HG03135 (cell line): ENCODE data around the gene FOXP1.
"Not testable (repeated sequence)": the region's sequence is repeated elsewhere in the genome, so short reads cannot be mapped to it uniquely, and the experiment has no call there.

ENCODE experiments used
- ATAC-seq: cut with Tn5 transposase; IDR thresholded peaks from one replicate; pipeline ENCODE4 v1.9.1; 2021; ENCODE audit warnings: mild to moderate bottlenecking, moderate library complexity; ENCODE audit not compliant: unreplicated experiment

FOXP1 gene

GRCh38 chr3:70975981-70976380, 607.5 kb downstream of the FOXP1 start:
- not testable (repeated sequence) for ATAC-seq

DNA sequence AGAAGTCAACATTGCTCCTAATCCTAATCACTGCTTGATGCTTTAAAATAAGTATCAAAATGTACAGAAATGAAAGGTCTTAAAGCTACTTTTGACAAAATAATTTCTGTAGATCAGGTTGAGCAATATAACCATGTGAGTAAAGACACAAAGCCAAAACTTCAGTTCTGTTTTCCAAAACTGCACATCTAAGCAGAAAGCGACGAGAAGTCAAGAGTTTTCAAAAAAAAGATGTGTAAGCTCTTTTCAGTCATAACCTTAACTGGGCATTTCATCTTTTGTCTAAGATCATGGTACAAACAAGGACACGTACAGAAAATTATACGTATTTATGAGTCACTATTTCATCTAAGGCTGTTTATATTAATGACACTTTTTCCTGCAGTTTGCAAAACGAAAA, 608.8 kb downstream of the FOXP1 start:
- ATAC-seq: no peak

DNA sequence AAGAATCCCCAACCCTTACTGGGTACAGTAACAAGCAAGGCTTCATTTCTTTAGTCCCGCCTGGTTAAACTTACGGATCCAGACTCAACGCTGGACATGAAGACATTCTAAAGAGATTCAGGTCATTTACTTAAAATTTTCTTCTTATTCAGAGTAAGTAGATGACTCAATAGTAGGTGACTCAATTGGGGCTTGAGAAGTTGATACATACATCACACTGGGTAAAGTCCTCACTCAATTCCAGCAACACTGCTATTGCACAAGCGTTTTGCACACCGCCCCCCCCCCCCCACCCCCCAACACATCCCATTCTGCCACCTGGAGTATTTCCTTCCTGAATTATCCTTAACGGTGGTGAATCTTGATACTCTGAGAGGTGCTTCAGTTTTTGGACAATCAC, 610.0 kb downstream of the FOXP1 start:
- ATAC-seq: no peak

- ATAC-seq: no peak
These were observed 610.7 kb downstream of the FOXP1 start for GRCh38 chr3:70972855-70973254.

DNA sequence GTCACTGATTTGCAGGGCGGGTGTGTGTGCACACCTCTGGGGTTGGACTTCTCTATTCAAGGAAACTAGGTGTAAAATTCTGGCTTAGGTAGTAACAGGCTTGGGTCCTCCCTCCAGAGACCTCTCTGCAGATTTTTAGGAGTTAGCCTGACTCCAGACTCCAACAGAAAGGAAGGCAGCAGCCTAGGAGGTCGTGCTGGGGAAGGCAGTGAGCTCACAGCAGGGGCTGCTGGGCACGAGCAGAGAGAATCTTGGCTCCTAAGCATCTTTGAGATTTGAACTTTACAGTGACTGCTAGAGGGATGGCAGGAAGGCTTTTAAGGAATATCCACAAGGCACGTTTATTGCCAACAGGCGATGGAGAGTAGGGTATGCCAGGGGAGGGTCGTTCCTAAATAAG, 612.6 kb downstream of the FOXP1 start:
- no peak for ATAC-seq

DNA sequence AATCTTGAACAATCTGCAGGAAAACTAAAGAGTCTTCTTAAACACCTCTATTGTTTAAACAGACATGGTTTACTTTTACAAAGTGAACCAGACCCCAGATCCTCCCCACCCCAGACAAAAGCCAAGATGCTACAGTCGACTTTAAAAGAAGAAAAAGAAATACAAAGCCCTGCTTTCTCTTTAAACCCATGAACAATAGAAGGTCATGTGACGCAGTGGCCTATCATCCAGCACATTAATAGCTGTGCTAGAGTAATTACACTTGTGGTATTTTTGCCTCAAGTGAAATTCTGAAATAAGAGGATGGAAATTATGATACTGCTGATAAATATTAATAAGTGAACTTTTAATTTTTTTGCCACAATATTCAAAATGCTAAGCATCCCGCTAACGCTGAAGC, 613.4 kb downstream of the FOXP1 start:
- ATAC-seq: no peak

DNA sequence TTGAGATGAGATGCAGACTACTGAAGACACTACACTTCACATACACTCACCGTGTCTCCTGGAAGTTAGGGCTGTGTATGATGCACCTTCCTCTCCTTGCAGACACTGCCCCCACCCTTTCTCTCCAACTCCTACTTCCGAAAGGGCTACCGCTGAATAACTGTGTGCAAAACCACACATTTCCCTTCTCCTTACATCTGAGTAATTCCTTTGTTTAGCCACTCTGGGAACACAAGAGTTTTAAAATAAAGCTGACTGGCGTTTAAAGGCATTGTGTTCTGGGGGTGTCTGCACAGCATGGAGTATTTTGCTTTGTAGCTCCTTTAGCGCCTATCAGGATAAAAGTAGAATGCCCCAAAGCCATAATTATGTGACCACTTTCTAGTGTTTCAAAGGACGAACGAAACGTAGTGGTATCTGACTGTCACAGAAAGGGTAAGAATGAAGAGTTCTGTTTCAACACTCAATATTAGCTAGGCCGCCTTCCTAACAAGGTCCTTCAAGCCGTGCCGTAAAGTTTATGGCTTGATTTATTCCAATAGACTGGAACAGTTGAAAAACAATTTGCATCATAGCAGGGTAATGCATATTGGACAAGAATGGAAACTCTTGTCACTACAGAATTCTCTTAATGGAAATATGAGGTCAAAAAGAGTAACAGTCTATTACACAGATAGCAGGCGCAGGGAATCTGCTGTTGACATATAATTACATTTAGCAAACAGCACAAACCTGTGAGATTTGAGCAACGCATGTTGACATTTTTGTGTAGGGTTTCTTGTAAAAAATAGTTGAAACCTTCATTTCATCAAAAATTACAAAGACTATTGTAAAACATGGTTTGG, 619.9 kb downstream of the FOXP1 start:
- no peak for ATAC-seq

GRCh38 chr3:70959506-70960291, 623.8 kb downstream of the FOXP1 start:
- ATAC-seq: no peak

GRCh38 chr3:70952033-70952747, 631.3 kb downstream of the FOXP1 start:
- ATAC-seq: no peak

DNA sequence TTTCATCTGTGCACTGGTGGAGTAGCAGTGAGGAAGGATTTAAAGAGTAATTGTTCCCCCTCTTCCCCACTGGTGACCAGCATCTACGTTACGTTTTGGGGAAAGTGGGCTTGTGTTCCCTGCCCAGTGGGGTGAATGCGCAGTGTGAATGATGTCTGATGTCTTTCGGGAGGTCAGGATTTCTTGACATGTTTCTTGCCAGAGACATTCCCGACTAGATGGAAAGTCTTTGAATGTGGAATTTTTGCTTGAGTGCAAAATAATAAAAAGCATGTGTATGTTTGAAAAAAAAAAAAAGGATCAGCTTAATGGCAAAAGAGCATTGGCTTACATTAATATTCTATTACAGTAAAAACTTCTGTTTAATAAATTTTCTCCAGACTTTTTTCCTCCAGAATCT, 632.2 kb downstream of the FOXP1 start:
- ATAC-seq: no peak

DNA sequence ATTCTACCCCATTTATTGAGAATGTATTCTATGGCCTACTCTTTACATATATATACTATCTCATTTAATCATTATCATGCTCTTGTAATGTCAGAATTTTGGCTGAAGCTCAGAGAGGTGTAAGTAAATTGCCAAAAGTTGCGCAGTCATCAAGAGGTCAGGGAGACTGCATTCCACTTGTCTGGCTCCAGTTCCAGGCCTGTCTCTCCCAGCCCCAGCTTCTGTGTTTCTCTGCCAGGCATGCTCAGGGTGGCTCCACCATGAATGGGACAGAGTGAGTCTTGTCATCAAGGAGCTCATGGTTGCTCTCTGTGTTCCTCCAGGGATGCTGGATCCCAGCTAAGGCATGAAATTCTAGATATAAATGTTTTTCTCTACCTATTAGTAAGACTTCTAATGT, 635.9 kb downstream of the FOXP1 start:
- no peak for ATAC-seq

DNA sequence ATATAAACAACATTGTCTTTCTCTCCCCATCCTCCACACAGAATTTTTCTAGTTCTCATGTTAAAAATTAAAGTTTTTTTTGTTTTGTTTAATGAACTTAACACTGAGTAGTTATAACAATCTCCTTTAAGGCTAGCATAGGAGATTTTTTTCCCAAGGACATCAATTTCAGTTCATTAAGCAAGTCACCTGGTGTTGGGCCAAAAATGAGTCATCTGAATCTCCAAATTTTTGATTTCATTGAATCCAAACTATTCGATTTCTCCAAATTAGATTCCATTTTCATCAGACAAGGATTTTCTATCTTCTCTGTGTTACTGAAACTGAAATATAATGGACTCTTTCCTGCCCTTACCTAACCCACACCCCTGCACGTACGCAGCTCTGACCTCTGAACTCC, 639.6 kb downstream of the FOXP1 start:
- ATAC-seq: no peak

- ATAC-seq: no peak
These were observed 650.3 kb downstream of the FOXP1 start for GRCh38 chr3:70933105-70933810.

DNA sequence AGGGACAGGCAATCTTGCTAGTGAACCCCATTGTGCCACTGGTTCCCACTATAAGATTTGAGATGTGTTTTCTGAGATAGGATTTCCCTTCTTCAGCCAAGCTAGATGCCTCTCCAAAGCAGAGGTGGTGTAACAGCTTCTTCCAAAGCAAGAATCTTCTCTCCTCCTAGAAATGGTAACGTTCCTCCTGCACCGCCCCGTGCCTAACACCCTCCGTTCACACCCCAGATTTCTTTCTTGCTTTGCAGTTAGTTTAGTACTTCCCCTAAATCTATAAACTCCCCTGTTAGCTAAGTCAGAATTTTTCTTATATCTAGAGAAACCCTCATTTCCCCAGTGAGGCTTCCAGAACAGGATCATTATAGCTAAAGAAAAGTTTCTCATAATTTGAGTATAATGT, 653.5 kb downstream of the FOXP1 start:
- ATAC-seq: no peak

DNA sequence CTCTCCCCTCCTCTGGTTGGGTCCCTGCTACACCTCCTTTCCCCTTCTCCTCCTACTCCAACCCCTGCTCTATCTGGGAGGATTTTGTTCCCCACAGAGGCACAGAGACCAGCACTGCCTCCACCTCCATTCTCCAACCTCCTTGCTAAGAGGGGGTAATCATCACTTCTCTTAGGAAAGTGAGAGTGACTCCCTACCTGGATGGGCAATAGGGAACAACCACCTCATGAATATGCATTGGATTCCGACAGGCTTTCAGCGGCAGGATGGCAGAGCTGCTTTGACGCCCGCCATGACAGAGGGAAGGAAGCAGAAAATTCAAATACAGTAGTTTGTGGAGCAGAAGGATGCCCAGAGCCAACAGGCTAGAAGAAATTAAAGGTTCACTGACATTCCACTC, 656.3 kb downstream of the FOXP1 start:
- no peak for ATAC-seq

DNA sequence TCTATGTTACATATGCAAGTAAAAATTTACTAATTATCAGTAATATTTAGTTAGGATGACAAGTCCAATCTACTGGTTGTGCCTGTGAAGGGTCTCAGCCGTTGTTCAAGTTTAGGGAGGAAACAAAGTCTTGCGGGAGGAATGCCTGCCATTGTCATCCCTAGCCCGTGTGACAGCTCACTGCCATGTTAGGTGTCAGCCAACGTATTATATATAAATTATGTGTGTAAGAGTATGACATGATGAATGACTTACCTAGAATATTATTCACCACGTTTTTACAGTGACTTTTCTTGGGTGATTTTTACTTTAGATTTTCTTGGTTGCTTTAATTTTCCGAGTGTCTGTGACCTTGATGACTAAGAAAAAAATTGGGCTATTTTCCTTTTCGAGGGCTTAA, 656.7 kb downstream of the FOXP1 start:
- ATAC-seq: no peak

GRCh38 chr3:70919661-70920060, 663.9 kb downstream of the FOXP1 start:
- ATAC-seq: no peak

DNA sequence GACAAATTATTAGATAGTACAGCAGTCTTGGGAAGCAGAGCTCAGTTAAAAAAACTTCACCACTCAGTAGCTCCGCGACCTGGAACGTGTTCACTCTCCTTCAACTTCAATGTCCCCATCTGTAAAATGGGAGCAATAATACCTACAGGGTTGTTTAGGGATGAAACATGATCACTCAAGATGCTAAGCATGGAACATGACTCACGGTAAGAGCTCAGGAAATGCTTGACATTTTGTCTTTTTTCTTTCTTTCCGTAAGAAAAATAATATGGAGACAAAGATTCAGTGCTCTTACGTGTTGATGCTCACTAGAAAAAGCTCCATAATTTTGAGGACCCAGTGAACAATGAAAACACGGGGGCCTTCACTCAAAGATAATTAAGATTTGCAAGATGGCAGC, 664.4 kb downstream of the FOXP1 start:
- ATAC-seq: no peak

- no peak for ATAC-seq
These were observed 667.0 kb downstream of the FOXP1 start for GRCh38 chr3:70916375-70917055.

GRCh38 chr3:70914862-70915261, 668.7 kb downstream of the FOXP1 start:
- ATAC-seq: no peak
